HepG2 (cell line): Measurements from ENCODE around the gene MATN1. TPM values are rescaled to one million over a fixed set of nuclear protein-coding genes. Genes with fewer than 3 reads are reported as not detected.

ENCODE experiments used
- AKAP8 ChIP-seq: sonication (generic); formaldehyde crosslinking; IDR thresholded peaks from 2 replicates; pipeline ENCODE4 v1.5.1; 2020; ENCODE audit warnings: mild to moderate bottlenecking, missing genetic modification reagents
- ATF6 ChIP-seq: sonication (generic); formaldehyde crosslinking; conservative IDR thresholded peaks from 2 replicates; pipeline ENCODE4 v1.4.0; 2020; ENCODE audit warnings: missing genetic modification reagents
- HIC2 ChIP-seq: sonication (generic); formaldehyde crosslinking; IDR thresholded peaks from 2 replicates; pipeline ENCODE4 v1.9.0; 2022; ENCODE audit warnings: low read depth, missing genetic modification reagents
- ZBTB25 ChIP-seq: IDR thresholded peaks from 2 replicates; pipeline ENCODE4 v1.6.1; 2018; ENCODE audit warnings: missing genetic modification reagents
- ZSCAN25 ChIP-seq: sonication (generic); formaldehyde crosslinking; IDR thresholded peaks from 2 replicates; pipeline ENCODE4 v1.8.0; 2022; ENCODE audit warnings: mild to moderate bottlenecking, missing genetic modification reagents
- polyA plus RNA-seq, 8 experiments: library from polyadenylated mRNA; depleted of rRNA in 3 of 8; stranded (reverse) in 7 of 8; unstranded in 1 of 8; fragments of >200 nt; fragmentation: Illumina TruSeq in 4 of 8; extraction: Trizol in 4 of 8; gene quantifications; 2 replicates each; pipeline versions ENCODE4 v1.2.1 to v1.2.3, GENCODE V29; 2011 to 2016; ENCODE audit warnings: low read depth in 4 of 8, missing spikeins in 1 of 8, mixed read lengths in 1 of 8; ENCODE audit not compliant: insufficient read depth in 1 of 8
- total RNA-seq, 5 experiments: library from RNA; depleted of rRNA; stranded (reverse); fragments of >200 nt; fragmentation: Illumina TruSeq; extraction: Trizol; gene quantifications; 2 replicates each; pipeline ENCODE4 v1.2.3, GENCODE V29; 2016; ENCODE audit warnings: low read depth in 1 of 5
- TF ChIP-seq, protein P1 (sequence below): sonication (generic); formaldehyde crosslinking; IDR thresholded peaks from 2 replicates; pipeline ENCODE4 v1.4.0; 2020; ENCODE audit warnings: low read depth, mild to moderate bottlenecking, missing genetic modification reagents
- TF ChIP-seq, protein P2 (sequence below): sonication (generic); formaldehyde crosslinking; IDR thresholded peaks from 2 replicates; pipeline ENCODE4 v1.5.0; 2020; ENCODE audit warnings: mild to moderate bottlenecking, missing genetic modification reagents, borderline replicate concordance
- TF ChIP-seq, protein P3 (sequence below), 2 experiments: IDR thresholded peaks; 2 replicates each; pipeline ENCODE4 v1.6.1; 2011 to 2012; ENCODE audit warnings: low read length in 2 of 2, borderline replicate concordance in 1 of 2, low read depth in 1 of 2, mild to moderate bottlenecking in 1 of 2, moderate library complexity in 1 of 2

MATN1 gene
- total and polyA plus RNA-seq, 2 of the 13 experiments (the other 11 are each of a cell fraction or from before 2014, with no cell fraction given), result 0.04 to 0.05 TPM

- TF ChIP-seq, protein P1, sequence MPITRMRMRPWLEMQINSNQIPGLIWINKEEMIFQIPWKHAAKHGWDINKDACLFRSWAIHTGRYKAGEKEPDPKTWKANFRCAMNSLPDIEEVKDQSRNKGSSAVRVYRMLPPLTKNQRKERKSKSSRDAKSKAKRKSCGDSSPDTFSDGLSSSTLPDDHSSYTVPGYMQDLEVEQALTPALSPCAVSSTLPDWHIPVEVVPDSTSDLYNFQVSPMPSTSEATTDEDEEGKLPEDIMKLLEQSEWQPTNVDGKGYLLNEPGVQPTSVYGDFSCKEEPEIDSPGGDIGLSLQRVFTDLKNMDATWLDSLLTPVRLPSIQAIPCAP, result no peak
- TF ChIP-seq AKAP8 (CRISPR knock-in tag) (peak; percentile 41; the same call in 1 of the 2 replicates), ZBTB25 (CRISPR knock-in tag) (no peak), ZSCAN25 (CRISPR knock-in tag) (peak; percentile 79), HIC2 (CRISPR knock-in tag) (peak; percentile 50; the same call in 1 of the 2 replicates), ATF6 (CRISPR knock-in tag) (no peak)
- TF ChIP-seq, protein P2, sequence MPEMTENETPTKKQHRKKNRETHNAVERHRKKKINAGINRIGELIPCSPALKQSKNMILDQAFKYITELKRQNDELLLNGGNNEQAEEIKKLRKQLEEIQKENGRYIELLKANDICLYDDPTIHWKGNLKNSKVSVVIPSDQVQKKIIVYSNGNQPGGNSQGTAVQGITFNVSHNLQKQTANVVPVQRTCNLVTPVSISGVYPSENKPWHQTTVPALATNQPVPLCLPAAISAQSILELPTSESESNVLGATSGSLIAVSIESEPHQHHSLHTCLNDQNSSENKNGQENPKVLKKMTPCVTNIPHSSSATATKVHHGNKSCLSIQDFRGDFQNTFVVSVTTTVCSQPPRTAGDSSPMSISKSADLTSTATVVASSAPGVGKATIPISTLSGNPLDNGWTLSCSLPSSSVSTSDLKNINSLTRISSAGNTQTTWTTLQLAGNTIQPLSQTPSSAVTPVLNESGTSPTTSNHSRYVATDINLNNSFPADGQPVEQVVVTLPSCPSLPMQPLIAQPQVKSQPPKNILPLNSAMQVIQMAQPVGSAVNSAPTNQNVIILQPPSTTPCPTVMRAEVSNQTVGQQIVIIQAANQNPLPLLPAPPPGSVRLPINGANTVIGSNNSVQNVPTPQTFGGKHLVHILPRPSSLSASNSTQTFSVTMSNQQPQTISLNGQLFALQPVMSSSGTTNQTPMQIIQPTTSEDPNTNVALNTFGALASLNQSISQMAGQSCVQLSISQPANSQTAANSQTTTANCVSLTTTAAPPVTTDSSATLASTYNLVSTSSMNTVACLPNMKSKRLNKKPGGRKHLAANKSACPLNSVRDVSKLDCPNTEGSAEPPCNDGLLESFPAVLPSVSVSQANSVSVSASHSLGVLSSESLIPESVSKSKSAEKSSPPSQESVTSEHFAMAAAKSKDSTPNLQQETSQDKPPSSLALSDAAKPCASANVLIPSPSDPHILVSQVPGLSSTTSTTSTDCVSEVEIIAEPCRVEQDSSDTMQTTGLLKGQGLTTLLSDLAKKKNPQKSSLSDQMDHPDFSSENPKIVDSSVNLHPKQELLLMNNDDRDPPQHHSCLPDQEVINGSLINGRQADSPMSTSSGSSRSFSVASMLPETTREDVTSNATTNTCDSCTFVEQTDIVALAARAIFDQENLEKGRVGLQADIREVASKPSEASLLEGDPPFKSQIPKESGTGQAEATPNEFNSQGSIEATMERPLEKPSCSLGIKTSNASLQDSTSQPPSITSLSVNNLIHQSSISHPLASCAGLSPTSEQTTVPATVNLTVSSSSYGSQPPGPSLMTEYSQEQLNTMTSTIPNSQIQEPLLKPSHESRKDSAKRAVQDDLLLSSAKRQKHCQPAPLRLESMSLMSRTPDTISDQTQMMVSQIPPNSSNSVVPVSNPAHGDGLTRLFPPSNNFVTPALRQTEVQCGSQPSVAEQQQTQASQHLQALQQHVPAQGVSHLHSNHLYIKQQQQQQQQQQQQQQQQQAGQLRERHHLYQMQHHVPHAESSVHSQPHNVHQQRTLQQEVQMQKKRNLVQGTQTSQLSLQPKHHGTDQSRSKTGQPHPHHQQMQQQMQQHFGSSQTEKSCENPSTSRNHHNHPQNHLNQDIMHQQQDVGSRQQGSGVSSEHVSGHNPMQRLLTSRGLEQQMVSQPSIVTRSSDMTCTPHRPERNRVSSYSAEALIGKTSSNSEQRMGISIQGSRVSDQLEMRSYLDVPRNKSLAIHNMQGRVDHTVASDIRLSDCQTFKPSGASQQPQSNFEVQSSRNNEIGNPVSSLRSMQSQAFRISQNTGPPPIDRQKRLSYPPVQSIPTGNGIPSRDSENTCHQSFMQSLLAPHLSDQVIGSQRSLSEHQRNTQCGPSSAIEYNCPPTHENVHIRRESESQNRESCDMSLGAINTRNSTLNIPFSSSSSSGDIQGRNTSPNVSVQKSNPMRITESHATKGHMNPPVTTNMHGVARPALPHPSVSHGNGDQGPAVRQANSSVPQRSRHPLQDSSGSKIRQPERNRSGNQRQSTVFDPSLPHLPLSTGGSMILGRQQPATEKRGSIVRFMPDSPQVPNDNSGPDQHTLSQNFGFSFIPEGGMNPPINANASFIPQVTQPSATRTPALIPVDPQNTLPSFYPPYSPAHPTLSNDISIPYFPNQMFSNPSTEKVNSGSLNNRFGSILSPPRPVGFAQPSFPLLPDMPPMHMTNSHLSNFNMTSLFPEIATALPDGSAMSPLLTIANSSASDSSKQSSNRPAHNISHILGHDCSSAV, result no peak
- TF ChIP-seq, protein P3, sequence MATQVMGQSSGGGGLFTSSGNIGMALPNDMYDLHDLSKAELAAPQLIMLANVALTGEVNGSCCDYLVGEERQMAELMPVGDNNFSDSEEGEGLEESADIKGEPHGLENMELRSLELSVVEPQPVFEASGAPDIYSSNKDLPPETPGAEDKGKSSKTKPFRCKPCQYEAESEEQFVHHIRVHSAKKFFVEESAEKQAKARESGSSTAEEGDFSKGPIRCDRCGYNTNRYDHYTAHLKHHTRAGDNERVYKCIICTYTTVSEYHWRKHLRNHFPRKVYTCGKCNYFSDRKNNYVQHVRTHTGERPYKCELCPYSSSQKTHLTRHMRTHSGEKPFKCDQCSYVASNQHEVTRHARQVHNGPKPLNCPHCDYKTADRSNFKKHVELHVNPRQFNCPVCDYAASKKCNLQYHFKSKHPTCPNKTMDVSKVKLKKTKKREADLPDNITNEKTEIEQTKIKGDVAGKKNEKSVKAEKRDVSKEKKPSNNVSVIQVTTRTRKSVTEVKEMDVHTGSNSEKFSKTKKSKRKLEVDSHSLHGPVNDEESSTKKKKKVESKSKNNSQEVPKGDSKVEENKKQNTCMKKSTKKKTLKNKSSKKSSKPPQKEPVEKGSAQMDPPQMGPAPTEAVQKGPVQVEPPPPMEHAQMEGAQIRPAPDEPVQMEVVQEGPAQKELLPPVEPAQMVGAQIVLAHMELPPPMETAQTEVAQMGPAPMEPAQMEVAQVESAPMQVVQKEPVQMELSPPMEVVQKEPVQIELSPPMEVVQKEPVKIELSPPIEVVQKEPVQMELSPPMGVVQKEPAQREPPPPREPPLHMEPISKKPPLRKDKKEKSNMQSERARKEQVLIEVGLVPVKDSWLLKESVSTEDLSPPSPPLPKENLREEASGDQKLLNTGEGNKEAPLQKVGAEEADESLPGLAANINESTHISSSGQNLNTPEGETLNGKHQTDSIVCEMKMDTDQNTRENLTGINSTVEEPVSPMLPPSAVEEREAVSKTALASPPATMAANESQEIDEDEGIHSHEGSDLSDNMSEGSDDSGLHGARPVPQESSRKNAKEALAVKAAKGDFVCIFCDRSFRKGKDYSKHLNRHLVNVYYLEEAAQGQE (IDR thresholded peaks at IDR 0.05; ENCODE audit: borderline replicate concordance in 1 of 2, low read depth in 1 of 2, low read length in 2 of 2), result no peak
Observed at GRCh38 chr1:30718636-30719405, 4.6 kb downstream of the MATN1 start (continued).
